Keratinocyte (primary cell): ENCODE data around the gene INPP4B. TPM values are rescaled to one million over a fixed set of nuclear protein-coding genes. Genes with fewer than 3 reads are reported as not detected.

ENCODE experiments used
- DNase-seq: peaks from one replicate; pipeline ENCODE4 v3.0.0-alpha.2; 2011; ENCODE audit warnings: low read depth, missing footprints, low spot score
- FAIRE-seq: peaks from 2 replicates; lab custom pipeline; 2011; peaks lifted over from hg19 to GRCh38; lab: Jason Lieb, UNC
- H2AFZ ChIP-seq: 2 replicates; pipeline ENCODE4 v1.6.0; 2012; ENCODE audit warnings: low read length, control low read depth, inconsistent platforms; ENCODE audit not compliant: control insufficient read depth
- H3K27ac ChIP-seq: 2 replicates; pipeline ENCODE4 v1.5.1; 2011; ENCODE audit warnings: low read length; ENCODE audit not compliant: control insufficient read depth, insufficient read depth
- H3K27me3 ChIP-seq: 3 replicates; pipeline ENCODE4 v1.6.0; 2011; ENCODE audit warnings: low read length; ENCODE audit not compliant: control insufficient read depth, insufficient read depth; ENCODE audit errors: extremely low read depth
- H3K36me3 ChIP-seq, 2 experiments: 2 replicates in 1 of 2; 3 replicates in 1 of 2; pipeline ENCODE4 v1.5.1; 2011; ENCODE audit warnings: low read length in 2 of 2, mild to moderate bottlenecking in 1 of 2; ENCODE audit not compliant: control insufficient read depth in 2 of 2, insufficient read depth in 2 of 2; ENCODE audit errors: extremely low read depth in 1 of 2
- H3K4me1 ChIP-seq: 3 replicates; pipeline ENCODE4 v1.5.1; 2011; ENCODE audit warnings: low read length; ENCODE audit not compliant: control insufficient read depth, insufficient read depth; ENCODE audit errors: extremely low read depth
- H3K4me2 ChIP-seq: 3 replicates; pipeline ENCODE4 v1.6.0; 2011; ENCODE audit warnings: low read depth, low read length; ENCODE audit not compliant: control insufficient read depth, insufficient read depth; ENCODE audit errors: extremely low read depth
- H3K4me3 ChIP-seq, 3 experiments: fragments of 200-600 bp in 1 of 3; sonication (generic) in 1 of 3; 2 replicates in 2 of 3; 3 replicates in 1 of 3; pipeline ENCODE4 v1.5.1; 2011 to 2016; ENCODE audit warnings: low read length in 3 of 3, mild to moderate bottlenecking in 3 of 3, control low read depth in 2 of 3, inconsistent platforms in 1 of 3, low read depth in 1 of 3, mixed read lengths in 1 of 3, mixed run types in 1 of 3, moderate library complexity in 1 of 3; ENCODE audit not compliant: control insufficient read depth in 2 of 3, insufficient read depth in 2 of 3; ENCODE audit errors: extremely low read depth in 1 of 3
- H3K79me2 ChIP-seq: 2 replicates; pipeline ENCODE4 v1.6.0; 2012; ENCODE audit warnings: low read length; ENCODE audit not compliant: control insufficient read depth, insufficient read depth
- H3K9ac ChIP-seq: 3 replicates; pipeline ENCODE4 v1.6.0; 2011; ENCODE audit warnings: low read length; ENCODE audit not compliant: control insufficient read depth, insufficient read depth; ENCODE audit errors: extremely low read depth
- H3K9me1 ChIP-seq: 3 replicates; pipeline ENCODE4 v1.6.0; 2011; ENCODE audit warnings: low read length; ENCODE audit not compliant: control insufficient read depth, insufficient read depth; ENCODE audit errors: extremely low read depth
- H3K9me3 ChIP-seq: 2 replicates; pipeline ENCODE4 v1.5.1; 2012; ENCODE audit warnings: low read depth, low read length; ENCODE audit not compliant: control insufficient read depth
- H4K20me1 ChIP-seq: 3 replicates; pipeline ENCODE4 v1.6.0; 2011; ENCODE audit warnings: low read length; ENCODE audit not compliant: control insufficient read depth, insufficient read depth; ENCODE audit errors: extremely low read depth
- EZH2 ChIP-seq: IDR thresholded peaks from one replicate; pipeline ENCODE4 v1.6.1; 2012; ENCODE audit warnings: inconsistent platforms, mild to moderate bottlenecking, low read length, moderate library complexity
- dilution Hi-C: fragments of 300-500 bp; cut with MboI; formaldehyde crosslinking; loops from one replicate; pipeline ENCODE4 v1.7.0; 2020; ENCODE audit warnings: low sequenced_read_pairs; ENCODE audit not compliant: extremely low pct_ligation_motif_present
- polyA plus RNA-seq, 5 experiments: library from polyadenylated mRNA; depleted of rRNA in 3 of 5; stranded (reverse) in 3 of 5; stranded (forward) in 1 of 5; unstranded in 1 of 5; fragments of >200 nt; gene quantifications; 1 replicate in 1 of 5; 2 replicates in 3 of 5; 3 replicates in 1 of 5; pipeline versions ENCODE4 v1.2.1 to v1.2.3, GENCODE V29; 2011 to 2012; ENCODE audit warnings: missing spikeins in 2 of 5, low read depth in 1 of 5, low replicate concordance in 1 of 5
- TF ChIP-seq, protein P1 (sequence below), 3 experiments: IDR thresholded peaks in 1 of 3; conservative IDR thresholded peaks in 1 of 3; optimal IDR thresholded peaks in 1 of 3; 2 replicates in 2 of 3; 3 replicates in 1 of 3; pipeline versions ENCODE3 to v1.5.1; 2011; ENCODE audit warnings: low read length in 3 of 3, mild to moderate bottlenecking in 3 of 3, moderate library complexity in 2 of 3, control low read depth in 1 of 3, inconsistent platforms in 1 of 3; ENCODE audit not compliant: insufficient read depth in 2 of 3; ENCODE audit errors: extremely low read depth in 1 of 3

Gene INPP4B
- polyA plus RNA-seq, 1 donor (not counting 4 experiments of a cell fraction or from before 2014, with no cell fraction given), result 50.2 TPM

DNA sequence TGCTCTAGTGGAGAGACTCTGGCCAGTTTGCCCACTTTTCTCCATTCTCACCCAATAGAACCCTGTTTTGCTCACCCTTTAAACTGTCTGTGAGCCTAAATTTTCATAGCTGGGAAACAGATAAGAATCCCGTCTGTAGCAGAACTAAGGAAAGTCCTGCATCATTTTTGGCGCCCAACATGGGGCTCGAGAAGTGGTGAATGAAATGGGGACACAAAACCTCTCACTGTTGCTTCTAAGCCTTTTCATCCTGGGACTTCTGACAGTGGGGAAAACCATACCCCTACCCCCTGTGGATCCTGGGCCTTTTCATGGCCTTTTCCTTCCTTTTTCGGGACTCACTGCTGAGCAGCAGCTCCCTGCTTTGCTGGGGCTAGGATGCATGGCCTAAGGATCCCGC is 189.9 kb downstream of the INPP4B start:
- TF ChIP-seq EZH2, result no peak
- TF ChIP-seq, protein P1, sequence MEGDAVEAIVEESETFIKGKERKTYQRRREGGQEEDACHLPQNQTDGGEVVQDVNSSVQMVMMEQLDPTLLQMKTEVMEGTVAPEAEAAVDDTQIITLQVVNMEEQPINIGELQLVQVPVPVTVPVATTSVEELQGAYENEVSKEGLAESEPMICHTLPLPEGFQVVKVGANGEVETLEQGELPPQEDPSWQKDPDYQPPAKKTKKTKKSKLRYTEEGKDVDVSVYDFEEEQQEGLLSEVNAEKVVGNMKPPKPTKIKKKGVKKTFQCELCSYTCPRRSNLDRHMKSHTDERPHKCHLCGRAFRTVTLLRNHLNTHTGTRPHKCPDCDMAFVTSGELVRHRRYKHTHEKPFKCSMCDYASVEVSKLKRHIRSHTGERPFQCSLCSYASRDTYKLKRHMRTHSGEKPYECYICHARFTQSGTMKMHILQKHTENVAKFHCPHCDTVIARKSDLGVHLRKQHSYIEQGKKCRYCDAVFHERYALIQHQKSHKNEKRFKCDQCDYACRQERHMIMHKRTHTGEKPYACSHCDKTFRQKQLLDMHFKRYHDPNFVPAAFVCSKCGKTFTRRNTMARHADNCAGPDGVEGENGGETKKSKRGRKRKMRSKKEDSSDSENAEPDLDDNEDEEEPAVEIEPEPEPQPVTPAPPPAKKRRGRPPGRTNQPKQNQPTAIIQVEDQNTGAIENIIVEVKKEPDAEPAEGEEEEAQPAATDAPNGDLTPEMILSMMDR (optimal IDR thresholded peaks at IDR 0.05 in 1 of 3, IDR thresholded peaks at IDR 0.05 in 1 of 3, conservative IDR thresholded peaks at IDR 0.05 in 1 of 3; ENCODE audit: extremely low read depth in 1 of 3, insufficient read depth in 2 of 3, low read length in 3 of 3), result no peak
- H3K27ac ChIP-seq, result no peak overlapping the region
- H2AFZ ChIP-seq, result no peak overlapping the region
- no peaks in the 10 kb centered on the region for H3K79me2 ChIP-seq
- no peaks in the 10 kb centered on the region for H4K20me1 ChIP-seq
- no peak overlapping the region for H3K4me2 ChIP-seq
- no peaks in the 10 kb centered on the region for H3K27me3 ChIP-seq
- peaks cover 9% of the 10 kb centered on the region for H3K9me3 ChIP-seq
- no peak overlapping the region for H3K9ac ChIP-seq
- no peak overlapping the region for H3K4me3 ChIP-seq
- dilution Hi-C loops, result no loop called here
- no peaks in the 10 kb centered on the region for H3K4me1 ChIP-seq
- FAIRE-seq (no peak), DNase-seq (no peak)
- H3K9me1 ChIP-seq, result no peaks in the 10 kb centered on the region
- H3K36me3 ChIP-seq, result no peaks in the 10 kb centered on the region

DNA sequence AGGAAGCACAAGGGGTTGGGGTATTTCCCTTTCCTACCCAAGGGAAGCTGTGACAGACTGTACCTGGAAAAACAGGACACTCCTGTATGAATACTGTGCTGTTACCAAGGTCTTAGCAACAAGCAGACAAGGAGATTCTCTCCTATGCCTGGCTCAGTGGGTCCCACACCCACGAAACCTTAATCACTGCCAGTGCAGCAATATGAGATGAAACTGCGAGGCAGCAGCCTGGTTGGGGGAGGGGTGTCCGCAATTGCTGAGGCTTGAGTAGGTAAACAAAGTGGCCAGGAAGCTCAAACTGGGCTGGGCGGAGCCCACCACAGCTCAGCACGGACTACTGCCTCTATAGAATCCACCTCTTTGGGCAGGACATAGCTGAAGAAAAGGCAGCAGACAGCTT is 197.7 kb downstream of the INPP4B start:
- Histone ChIP-seq H3K4me1 (no peaks in the 10 kb centered on the region), H3K9ac (no peak overlapping the region), H3K9me1 (no peaks in the 10 kb centered on the region), H4K20me1 (no peaks in the 10 kb centered on the region), H3K36me3 (no peaks in the 10 kb centered on the region), H3K4me2 (no peak overlapping the region), H3K79me2 (no peaks in the 10 kb centered on the region), H2AFZ (no peak overlapping the region), H3K9me3 (no peaks in the 10 kb centered on the region), H3K27me3 (no peaks in the 10 kb centered on the region), H3K27ac (no peak overlapping the region), H3K4me3 (no peak overlapping the region)
- FAIRE-seq (no peak), DNase-seq (no peak)
- TF ChIP-seq, protein P1 (optimal IDR thresholded peaks at IDR 0.05 in 1 of 3, IDR thresholded peaks at IDR 0.05 in 1 of 3, conservative IDR thresholded peaks at IDR 0.05 in 1 of 3; ENCODE audit: extremely low read depth in 1 of 3, insufficient read depth in 2 of 3, low read length in 3 of 3), result no peak
- no peak for TF ChIP-seq EZH2
- dilution Hi-C loops, result no loop called here
